Panc1 (cell line): ENCODE data around the gene GLG1. TPM values are rescaled to one million over a fixed set of nuclear protein-coding genes. Genes with fewer than 3 reads are reported as not detected.

ENCODE experiments used
- ATAC-seq: fragments of 200-7000 bp; cut with Tn5 transposase; 2 replicates; pipeline ENCODE4 v1.9.1; 2020; ENCODE audit warnings: mild to moderate bottlenecking, moderate library complexity
- BruUV-seq: library from RNA; stranded (reverse); fragments of 400-500 nt; replicated peaks from 2 replicates; lab custom pipeline; 2021; lab: Mats Ljungman, UMichigan
- CTCF ChIA-PET: fragments of 300-600 bp; sonication (Branson Sonifier 250); formaldehyde crosslinking; loops from one replicate; lab custom pipeline; 2022; ENCODE audit warnings: antibody characterized with exemption; lab: Charles Lee
- POLR2A ChIA-PET: fragments of 300-600 bp; sonication (Branson Sonifier 250); formaldehyde crosslinking; loops from one replicate; lab custom pipeline; 2022; ENCODE audit warnings: antibody characterized with exemption; lab: Charles Lee
- DNase-seq: peaks from one replicate; pipeline ENCODE4 v3.0.0-alpha.2; 2010; ENCODE audit warnings: low read depth, low spot score
- H3K27ac ChIP-seq: 2 replicates; pipeline ENCODE4 v1.5.1; 2011; ENCODE audit warnings: mild to moderate bottlenecking, low read length, inconsistent platforms
- H3K27me3 ChIP-seq: fragments of 200-500 bp; sonication (Bioruptor generic); 2 replicates; pipeline ENCODE4 v1.6.0; 2014; ENCODE audit warnings: low read length, inconsistent platforms; ENCODE audit not compliant: control insufficient read depth, insufficient read depth
- H3K36me3 ChIP-seq: fragments of 200-500 bp; sonication (Bioruptor generic); 2 replicates; pipeline ENCODE4 v1.5.1; 2014; ENCODE audit warnings: inconsistent platforms, mild to moderate bottlenecking, low read length, moderate library complexity; ENCODE audit not compliant: control insufficient read depth, insufficient read depth
- H3K4me1 ChIP-seq: 2 replicates; pipeline ENCODE4 v1.5.1; 2011; ENCODE audit warnings: inconsistent platforms, mild to moderate bottlenecking, low read length, moderate library complexity; ENCODE audit not compliant: control insufficient read depth, insufficient read depth
- H3K4me3 ChIP-seq, 2 experiments: 2 replicates each; pipeline ENCODE4 v1.5.1; 2011 to 2012; ENCODE audit warnings: low read depth in 2 of 2, low read length in 2 of 2, mild to moderate bottlenecking in 2 of 2, inconsistent platforms in 1 of 2, moderate library complexity in 1 of 2
- H3K9me3 ChIP-seq: fragments of 200-500 bp; sonication (Bioruptor generic); 2 replicates; pipeline ENCODE4 v1.5.1; 2014; ENCODE audit warnings: low read depth, mild to moderate bottlenecking, inconsistent platforms, low read length, moderate library complexity; ENCODE audit not compliant: control insufficient read depth, insufficient read depth
- POLR2AphosphoS5 ChIP-seq: IDR thresholded peaks from 2 replicates; pipeline ENCODE4 v1.6.1; 2012; ENCODE audit warnings: mild to moderate bottlenecking, low read depth, low read length, moderate library complexity
- SIN3A ChIP-seq: IDR thresholded peaks from 2 replicates; pipeline ENCODE4 v1.6.1; 2012; ENCODE audit warnings: low read depth, mild to moderate bottlenecking, low read length, moderate library complexity, borderline replicate concordance; ENCODE audit not compliant: insufficient read depth
- TCF7L2 ChIP-seq: IDR thresholded peaks from 2 replicates; pipeline ENCODE4 v1.6.1; 2011; ENCODE audit warnings: mild to moderate bottlenecking, low read depth, low read length, inconsistent platforms
- in situ Hi-C: cut with HindIII; loops from 2 replicates; pipeline ENCODE4 v1.10.0; 2016; ENCODE audit warnings: low sequenced_read_pairs, low pct_unique_long_range_greater_than_20kb
- intact Hi-C: fragments of 100-400 bp; cut with micrococcal nuclease; formaldehyde crosslinking; loops from one replicate; pipeline ENCODE4 v1.10.0; 2022; ENCODE audit not compliant: unreplicated experiment
- total RNA-seq: library from RNA; stranded (reverse); gene quantifications from one replicate; pipeline ENCODE4 v1.2.1, GENCODE V29; 2021; ENCODE audit not compliant: unreplicated experiment
- TF ChIP-seq, protein P1 (sequence below): fragments of 450-650 bp; IDR thresholded peaks from 2 replicates; pipeline ENCODE4 v1.5.1; 2017; ENCODE audit warnings: mild to moderate bottlenecking
- TF ChIP-seq, protein P2 (sequence below), 2 experiments: IDR thresholded peaks; 2 replicates each; pipeline ENCODE4 v1.6.1; 2011 to 2012; ENCODE audit warnings: low read depth in 2 of 2, control low read depth in 1 of 2, low read length in 1 of 2, mild to moderate bottlenecking in 1 of 2, moderate library complexity in 1 of 2; ENCODE audit not compliant: insufficient read depth in 1 of 2

The GLG1 gene
- total RNA-seq, 1 experiment from 2014 or later, result 75.9 TPM

DNA sequence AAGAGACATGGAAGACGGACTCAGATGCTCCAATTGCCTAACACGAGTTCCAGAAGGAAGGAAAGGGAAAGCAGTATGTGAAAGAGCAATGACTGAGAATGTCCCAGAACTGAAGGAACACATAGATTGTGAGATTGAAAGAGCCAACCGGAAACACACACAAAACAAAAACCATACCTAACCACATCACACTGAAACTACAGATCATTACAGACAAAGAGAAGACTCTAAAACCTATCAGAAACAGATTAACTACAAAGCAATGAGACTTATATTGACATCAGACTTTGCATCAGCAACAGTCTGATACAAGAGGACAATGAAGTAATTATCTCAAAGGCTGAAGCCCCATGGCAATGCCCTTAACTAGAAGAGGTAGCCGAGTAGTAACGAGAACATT is 140.0 kb downstream of the GLG1 start:
- peaks cover 7% of the 10 kb centered on the region for H3K36me3 ChIP-seq
- intact Hi-C loops (no loop called here), in situ Hi-C loops (no loop called here)
- ATAC-seq (no peak), DNase-seq (no peak)
- H3K27me3 ChIP-seq, result no peaks in the 10 kb centered on the region
- no peak overlapping the region for H3K27ac ChIP-seq
- ChIA-PET POLR2A (no interaction called here), CTCF (no interaction called here)
- no peaks in the 10 kb centered on the region for H3K4me1 ChIP-seq
- no peaks in the 10 kb centered on the region for H3K9me3 ChIP-seq
- H3K4me3 ChIP-seq, result no peak overlapping the region
- BruUV-seq, result no TSS peak
- TF ChIP-seq TCF7L2 (no peak), SIN3A (no peak), POLR2AphosphoS5 (no peak)
- TF ChIP-seq, protein P1, sequence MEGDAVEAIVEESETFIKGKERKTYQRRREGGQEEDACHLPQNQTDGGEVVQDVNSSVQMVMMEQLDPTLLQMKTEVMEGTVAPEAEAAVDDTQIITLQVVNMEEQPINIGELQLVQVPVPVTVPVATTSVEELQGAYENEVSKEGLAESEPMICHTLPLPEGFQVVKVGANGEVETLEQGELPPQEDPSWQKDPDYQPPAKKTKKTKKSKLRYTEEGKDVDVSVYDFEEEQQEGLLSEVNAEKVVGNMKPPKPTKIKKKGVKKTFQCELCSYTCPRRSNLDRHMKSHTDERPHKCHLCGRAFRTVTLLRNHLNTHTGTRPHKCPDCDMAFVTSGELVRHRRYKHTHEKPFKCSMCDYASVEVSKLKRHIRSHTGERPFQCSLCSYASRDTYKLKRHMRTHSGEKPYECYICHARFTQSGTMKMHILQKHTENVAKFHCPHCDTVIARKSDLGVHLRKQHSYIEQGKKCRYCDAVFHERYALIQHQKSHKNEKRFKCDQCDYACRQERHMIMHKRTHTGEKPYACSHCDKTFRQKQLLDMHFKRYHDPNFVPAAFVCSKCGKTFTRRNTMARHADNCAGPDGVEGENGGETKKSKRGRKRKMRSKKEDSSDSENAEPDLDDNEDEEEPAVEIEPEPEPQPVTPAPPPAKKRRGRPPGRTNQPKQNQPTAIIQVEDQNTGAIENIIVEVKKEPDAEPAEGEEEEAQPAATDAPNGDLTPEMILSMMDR, result no peak
- TF ChIP-seq, protein P2, sequence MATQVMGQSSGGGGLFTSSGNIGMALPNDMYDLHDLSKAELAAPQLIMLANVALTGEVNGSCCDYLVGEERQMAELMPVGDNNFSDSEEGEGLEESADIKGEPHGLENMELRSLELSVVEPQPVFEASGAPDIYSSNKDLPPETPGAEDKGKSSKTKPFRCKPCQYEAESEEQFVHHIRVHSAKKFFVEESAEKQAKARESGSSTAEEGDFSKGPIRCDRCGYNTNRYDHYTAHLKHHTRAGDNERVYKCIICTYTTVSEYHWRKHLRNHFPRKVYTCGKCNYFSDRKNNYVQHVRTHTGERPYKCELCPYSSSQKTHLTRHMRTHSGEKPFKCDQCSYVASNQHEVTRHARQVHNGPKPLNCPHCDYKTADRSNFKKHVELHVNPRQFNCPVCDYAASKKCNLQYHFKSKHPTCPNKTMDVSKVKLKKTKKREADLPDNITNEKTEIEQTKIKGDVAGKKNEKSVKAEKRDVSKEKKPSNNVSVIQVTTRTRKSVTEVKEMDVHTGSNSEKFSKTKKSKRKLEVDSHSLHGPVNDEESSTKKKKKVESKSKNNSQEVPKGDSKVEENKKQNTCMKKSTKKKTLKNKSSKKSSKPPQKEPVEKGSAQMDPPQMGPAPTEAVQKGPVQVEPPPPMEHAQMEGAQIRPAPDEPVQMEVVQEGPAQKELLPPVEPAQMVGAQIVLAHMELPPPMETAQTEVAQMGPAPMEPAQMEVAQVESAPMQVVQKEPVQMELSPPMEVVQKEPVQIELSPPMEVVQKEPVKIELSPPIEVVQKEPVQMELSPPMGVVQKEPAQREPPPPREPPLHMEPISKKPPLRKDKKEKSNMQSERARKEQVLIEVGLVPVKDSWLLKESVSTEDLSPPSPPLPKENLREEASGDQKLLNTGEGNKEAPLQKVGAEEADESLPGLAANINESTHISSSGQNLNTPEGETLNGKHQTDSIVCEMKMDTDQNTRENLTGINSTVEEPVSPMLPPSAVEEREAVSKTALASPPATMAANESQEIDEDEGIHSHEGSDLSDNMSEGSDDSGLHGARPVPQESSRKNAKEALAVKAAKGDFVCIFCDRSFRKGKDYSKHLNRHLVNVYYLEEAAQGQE (IDR thresholded peaks at IDR 0.05; ENCODE audit: insufficient read depth in 1 of 2, low read depth in 2 of 2, low read length in 1 of 2), result no peak

DNA sequence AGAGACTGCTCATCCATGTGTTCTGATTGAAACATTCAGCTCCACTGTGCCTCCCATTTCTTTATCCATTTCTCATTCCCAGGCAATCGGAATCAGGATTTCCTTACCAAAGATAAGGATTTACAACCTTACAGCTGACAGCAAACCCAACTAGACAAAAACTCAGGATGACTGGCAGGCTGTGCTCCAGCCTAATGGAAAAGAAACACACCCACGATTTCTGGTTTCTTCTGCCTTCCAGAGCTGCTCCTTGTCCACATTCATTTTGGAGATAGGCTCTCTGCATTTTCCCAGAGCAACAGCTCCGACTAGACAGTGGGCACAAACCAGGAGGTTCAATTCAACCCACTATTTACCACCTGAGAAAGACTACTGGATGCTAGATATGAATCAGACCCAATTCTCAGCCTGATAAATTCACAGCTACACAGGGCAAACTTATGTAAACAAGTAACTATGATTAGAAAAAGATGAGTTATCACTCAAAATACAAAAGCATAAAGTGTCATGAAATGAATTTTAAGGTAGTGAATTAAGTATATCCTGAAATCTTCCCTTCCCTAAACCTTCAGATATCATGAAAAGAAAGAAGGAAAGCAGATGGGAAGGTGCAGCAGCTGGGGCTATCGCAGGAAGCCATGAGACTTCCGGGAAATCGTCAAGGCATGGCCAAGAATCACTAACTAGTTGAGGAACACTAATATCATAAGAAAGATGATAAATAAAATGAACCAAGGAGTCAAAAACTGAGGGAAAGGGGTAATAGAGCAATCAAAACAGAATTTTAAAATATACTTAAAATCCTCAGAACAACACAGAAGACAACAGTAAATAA is 140.8 kb downstream of the GLG1 start:
- BruUV-seq, result no TSS peak
- H3K27me3 ChIP-seq, result no peaks in the 10 kb centered on the region
- peaks cover 7% of the 10 kb centered on the region for H3K36me3 ChIP-seq
- no peaks in the 10 kb centered on the region for H3K4me1 ChIP-seq
- in situ Hi-C loops (no loop called here), intact Hi-C loops (no loop called here)
- TF ChIP-seq, protein P2 (IDR thresholded peaks at IDR 0.05; ENCODE audit: insufficient read depth in 1 of 2, low read depth in 2 of 2, low read length in 1 of 2), result no peak
- TF ChIP-seq TCF7L2, result no peak
- TF ChIP-seq POLR2AphosphoS5, result no peak
- TF ChIP-seq SIN3A, result no peak
- TF ChIP-seq, protein P1, result no peak
- POLR2A ChIA-PET, result interaction anchor here (0.5 kb wide), 1 partner anchor 138 kb away, joined by 4 read pairs; no protein-coding TSS in a partner anchor
- CTCF ChIA-PET, result no interaction called here
- H3K4me3 ChIP-seq, result no peak overlapping the region
- no peaks in the 10 kb centered on the region for H3K9me3 ChIP-seq
- DNase-seq, result no peak
- no peak overlapping the region for H3K27ac ChIP-seq
- ATAC-seq, result no peak
